Omental fat pad (tissue), 4 donors: ENCODE data around the gene PTGES. TPM values are rescaled to one million over a fixed set of nuclear protein-coding genes. Genes with fewer than 3 reads are reported as not detected.
A peak's percentile ranks its signal among the peaks of the same experiment; 100 is the strongest.

Experiments used
- ATAC-seq: fragments of 150-250 bp; one replicate; pipeline ENCODE4 v1.9.1; 2016; ENCODE audit warnings: mild to moderate bottlenecking, moderate library complexity; ENCODE audit not compliant: low FRiP score
- DNase-seq: peaks from one replicate; pipeline ENCODE4 v3.0.0-alpha.2; 2019; ENCODE audit warnings: low spot score
- CTCF ChIP-seq, 3 donors: fragments of 450-650 bp; IDR thresholded peaks; one replicate each; pipeline ENCODE4 v1.5.1; 2016 to 2017; ENCODE audit warnings: antibody characterized with exemption in 3 of 3, mild to moderate bottlenecking in 3 of 3, moderate library complexity in 2 of 3
- total RNA-seq, 4 donors: library from RNA; depleted of rRNA; stranded (reverse); fragments of >200 nt; gene quantifications; one replicate each; pipeline ENCODE4 v1.1.0, GENCODE V29; 2016

The PTGES gene
- total RNA-seq, 4 donors from 2014 or later: 4.2 to 12.4 (median 8.9) TPM

- DNase-seq (no peak), ATAC-seq (no peak)
- no peak for TF ChIP-seq CTCF (IDR thresholded peaks at IDR 0.05)
These were observed 19.8 kb downstream of the PTGES start for GRCh38 chr9:129732946-129733631.

GRCh38 chr9:129732100-129732499, 20.7 kb downstream of the PTGES start:
- no peak for TF ChIP-seq CTCF (IDR thresholded peaks at IDR 0.05)
- DNase-seq: no peak
- no peak for ATAC-seq

- no peak for ATAC-seq
- no peak for DNase-seq
- TF ChIP-seq CTCF (IDR thresholded peaks at IDR 0.05): no peak
These were observed 21.3 kb downstream of the PTGES start for GRCh38 chr9:129731477-129732085.

- ATAC-seq (no peak), DNase-seq (no peak)
- no peak for TF ChIP-seq CTCF (IDR thresholded peaks at IDR 0.05)
These were observed 24.1 kb downstream of the PTGES start for GRCh38 chr9:129728744-129729143.

GRCh38 chr9:129726322-129727160, 26.3 kb downstream of the PTGES start:
- peak; percentile 45 for DNase-seq
- ATAC-seq: peak; percentile 86
- peak in 1 of 3 donors; percentile 53 for TF ChIP-seq CTCF (IDR thresholded peaks at IDR 0.05)

GRCh38 chr9:129725795-129726251, 27.0 kb downstream of the PTGES start:
- DNase-seq (no peak), ATAC-seq (no peak)
- TF ChIP-seq CTCF (IDR thresholded peaks at IDR 0.05): no peak
